ENCODE measurements around the gene VPS39.

GRCh38 chr15:42111924-42112323, 96.2 kb downstream of the VPS39 start:
- TF ChIP-seq CTCF (conservative IDR thresholded peaks at IDR 0.05; ENCODE audit: low read depth, low read length) (no peak), EZH2 (IDR thresholded peaks at IDR 0.05; ENCODE audit: borderline replicate concordance, low read depth, low read length, poor library complexity, severe bottlenecking) (no peak)
